HepG2 (cell line): ENCODE data around the gene ADAMTS16. TPM values are rescaled to one million over a fixed set of nuclear protein-coding genes. Genes with fewer than 3 reads are reported as not detected.

Experiments
- AKAP8 ChIP-seq: sonication (generic); formaldehyde crosslinking; IDR thresholded peaks from 2 replicates; pipeline ENCODE4 v1.5.1; 2020; ENCODE audit warnings: mild to moderate bottlenecking, missing genetic modification reagents
- DPF2 ChIP-seq: sonication (generic); formaldehyde crosslinking; IDR thresholded peaks from 2 replicates; pipeline ENCODE4 v1.4.0; 2020; ENCODE audit warnings: mild to moderate bottlenecking, low read depth, missing genetic modification reagents, borderline replicate concordance
- FOXK2 ChIP-seq: fragments of 450-650 bp; IDR thresholded peaks from 2 replicates; pipeline ENCODE4 v1.6.1; 2016
- HHEX ChIP-seq: IDR thresholded peaks from 2 replicates; pipeline ENCODE4 v1.6.1; 2016; ENCODE audit warnings: control low read depth
- HNF4A ChIP-seq: sonication (generic); formaldehyde crosslinking; IDR thresholded peaks from 2 replicates; pipeline ENCODE4 v1.4.0; 2020; ENCODE audit warnings: missing genetic modification reagents
- JDP2 ChIP-seq: sonication (generic); formaldehyde crosslinking; IDR thresholded peaks from 2 replicates; pipeline ENCODE4 v1.8.1; 2022; ENCODE audit warnings: missing genetic modification reagents, borderline replicate concordance
- KLF6 ChIP-seq: IDR thresholded peaks from 2 replicates; pipeline ENCODE4 v1.8.0; 2016; ENCODE audit warnings: missing biosample characterization, missing genetic modification reagents
- KMT2A ChIP-seq: sonication (generic); formaldehyde crosslinking; IDR thresholded peaks from 2 replicates; pipeline ENCODE4 v1.4.0; 2020; ENCODE audit warnings: missing genetic modification reagents
- MLLT10 ChIP-seq: sonication (generic); formaldehyde crosslinking; IDR thresholded peaks from 2 replicates; pipeline ENCODE4 v1.4.0; 2020; ENCODE audit warnings: missing genetic modification reagents
- NCOA5 ChIP-seq: sonication (generic); formaldehyde crosslinking; IDR thresholded peaks from 2 replicates; pipeline ENCODE4 v1.4.0; 2020; ENCODE audit warnings: missing genetic modification reagents
- NCOR1 ChIP-seq: fragments of 200-600 bp; sonication (generic); IDR thresholded peaks from 2 replicates; pipeline ENCODE4 v1.7.0; 2017; ENCODE audit warnings: antibody characterized with exemption, low read length, borderline replicate concordance
- PAXIP1 ChIP-seq: sonication (generic); formaldehyde crosslinking; conservative IDR thresholded peaks from 2 replicates; pipeline ENCODE4 v1.4.0; 2020; ENCODE audit warnings: mild to moderate bottlenecking, missing genetic modification reagents, moderate library complexity
- RARA ChIP-seq: IDR thresholded peaks from 2 replicates; pipeline ENCODE4 v1.6.1; 2016; ENCODE audit warnings: missing genetic modification reagents, missing compliant biosample characterization
- RBFOX2 ChIP-seq: fragments of 200-400 bp; formaldehyde crosslinking; IDR thresholded peaks from 2 replicates; pipeline ENCODE4 v1.6.1; 2017; ENCODE audit warnings: low read depth, mild to moderate bottlenecking, low read length
- RXRA ChIP-seq: sonication (generic); formaldehyde crosslinking; IDR thresholded peaks from 2 replicates; pipeline ENCODE4 v1.5.1; 2020; ENCODE audit warnings: missing genetic modification reagents
- SALL2 ChIP-seq: sonication (generic); formaldehyde crosslinking; IDR thresholded peaks from 2 replicates; pipeline ENCODE4 v1.8.1; 2023; ENCODE audit warnings: mild to moderate bottlenecking, missing genetic modification reagents, inconsistent platforms
- SAP130 ChIP-seq: IDR thresholded peaks from 2 replicates; pipeline ENCODE4 v1.6.1; 2016; ENCODE audit warnings: low read depth
- SOX5 ChIP-seq: IDR thresholded peaks from 2 replicates; pipeline ENCODE4 v1.6.1; 2016; ENCODE audit warnings: borderline replicate concordance
- SP4 ChIP-seq: sonication (generic); formaldehyde crosslinking; IDR thresholded peaks from 2 replicates; pipeline ENCODE4 v1.8.1; 2023; ENCODE audit warnings: mild to moderate bottlenecking, missing genetic modification reagents
- SSRP1 ChIP-seq: IDR thresholded peaks from 2 replicates; pipeline ENCODE4 v1.6.1; 2016; ENCODE audit warnings: control low read depth
- ZNF260 ChIP-seq: sonication (generic); formaldehyde crosslinking; IDR thresholded peaks from 2 replicates; pipeline ENCODE4 v1.4.0; 2020; ENCODE audit warnings: missing genetic modification reagents, low read depth, mild to moderate bottlenecking, borderline replicate concordance
- ZNF558 ChIP-seq: sonication (generic); formaldehyde crosslinking; IDR thresholded peaks from 2 replicates; pipeline ENCODE4 v1.9.0; 2022; ENCODE audit warnings: mild to moderate bottlenecking, missing genetic modification reagents, borderline replicate concordance
- polyA plus RNA-seq, 8 experiments: library from polyadenylated mRNA; depleted of rRNA in 3 of 8; stranded (reverse) in 7 of 8; unstranded in 1 of 8; fragments of >200 nt; fragmentation: Illumina TruSeq in 4 of 8; extraction: Trizol in 4 of 8; gene quantifications; 2 replicates each; pipeline versions ENCODE4 v1.2.1 to v1.2.3, GENCODE V29; 2011 to 2016; ENCODE audit warnings: low read depth in 4 of 8, missing spikeins in 1 of 8, mixed read lengths in 1 of 8; ENCODE audit not compliant: insufficient read depth in 1 of 8
- total RNA-seq, 5 experiments: library from RNA; depleted of rRNA; stranded (reverse); fragments of >200 nt; fragmentation: Illumina TruSeq; extraction: Trizol; gene quantifications; 2 replicates each; pipeline ENCODE4 v1.2.3, GENCODE V29; 2016; ENCODE audit warnings: low read depth in 1 of 5
- TF ChIP-seq, protein P1 (sequence below): sonication (generic); formaldehyde crosslinking; IDR thresholded peaks from 2 replicates; pipeline ENCODE4 v1.4.0; 2020; ENCODE audit warnings: mild to moderate bottlenecking, missing genetic modification reagents
- TF ChIP-seq, protein P2 (sequence below): sonication (generic); formaldehyde crosslinking; IDR thresholded peaks from 2 replicates; pipeline ENCODE4 v1.9.0; 2021; ENCODE audit warnings: missing genetic modification reagents, borderline replicate concordance

ADAMTS16 gene
- total and polyA plus RNA-seq, 2 of the 13 experiments (the other 11 are each of a cell fraction or from before 2014, with no cell fraction given) = 0.02 to 0.03 TPM

GRCh38 chr5:5360941-5361520, 220.9 kb downstream of the ADAMTS16 start (continued):
- TF ChIP-seq, protein P1, sequence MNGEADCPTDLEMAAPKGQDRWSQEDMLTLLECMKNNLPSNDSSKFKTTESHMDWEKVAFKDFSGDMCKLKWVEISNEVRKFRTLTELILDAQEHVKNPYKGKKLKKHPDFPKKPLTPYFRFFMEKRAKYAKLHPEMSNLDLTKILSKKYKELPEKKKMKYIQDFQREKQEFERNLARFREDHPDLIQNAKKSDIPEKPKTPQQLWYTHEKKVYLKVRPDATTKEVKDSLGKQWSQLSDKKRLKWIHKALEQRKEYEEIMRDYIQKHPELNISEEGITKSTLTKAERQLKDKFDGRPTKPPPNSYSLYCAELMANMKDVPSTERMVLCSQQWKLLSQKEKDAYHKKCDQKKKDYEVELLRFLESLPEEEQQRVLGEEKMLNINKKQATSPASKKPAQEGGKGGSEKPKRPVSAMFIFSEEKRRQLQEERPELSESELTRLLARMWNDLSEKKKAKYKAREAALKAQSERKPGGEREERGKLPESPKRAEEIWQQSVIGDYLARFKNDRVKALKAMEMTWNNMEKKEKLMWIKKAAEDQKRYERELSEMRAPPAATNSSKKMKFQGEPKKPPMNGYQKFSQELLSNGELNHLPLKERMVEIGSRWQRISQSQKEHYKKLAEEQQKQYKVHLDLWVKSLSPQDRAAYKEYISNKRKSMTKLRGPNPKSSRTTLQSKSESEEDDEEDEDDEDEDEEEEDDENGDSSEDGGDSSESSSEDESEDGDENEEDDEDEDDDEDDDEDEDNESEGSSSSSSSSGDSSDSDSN = no peak
- no peak for TF ChIP-seq NCOA5 (CRISPR knock-in tag)
- TF ChIP-seq MLLT10 (CRISPR knock-in tag) = no peak
- TF ChIP-seq PAXIP1 (CRISPR knock-in tag) = peak; percentile 97
- peak; percentile 84 for TF ChIP-seq DPF2 (CRISPR knock-in tag)
- TF ChIP-seq ZNF260 (CRISPR knock-in tag) = no peak
- TF ChIP-seq SSRP1 (CRISPR knock-in tag) = peak; percentile 54; the same call in 1 of the 2 replicates
- TF ChIP-seq SAP130 (CRISPR knock-in tag) = peak; percentile 62
- peak; percentile 95 for TF ChIP-seq NCOR1
- peak; percentile 97 for TF ChIP-seq SOX5 (CRISPR knock-in tag)
- no peak for TF ChIP-seq FOXK2
- TF ChIP-seq SP4 (CRISPR knock-in tag) = peak; percentile 42; the same call in 1 of the 2 replicates
- TF ChIP-seq, protein P2, sequence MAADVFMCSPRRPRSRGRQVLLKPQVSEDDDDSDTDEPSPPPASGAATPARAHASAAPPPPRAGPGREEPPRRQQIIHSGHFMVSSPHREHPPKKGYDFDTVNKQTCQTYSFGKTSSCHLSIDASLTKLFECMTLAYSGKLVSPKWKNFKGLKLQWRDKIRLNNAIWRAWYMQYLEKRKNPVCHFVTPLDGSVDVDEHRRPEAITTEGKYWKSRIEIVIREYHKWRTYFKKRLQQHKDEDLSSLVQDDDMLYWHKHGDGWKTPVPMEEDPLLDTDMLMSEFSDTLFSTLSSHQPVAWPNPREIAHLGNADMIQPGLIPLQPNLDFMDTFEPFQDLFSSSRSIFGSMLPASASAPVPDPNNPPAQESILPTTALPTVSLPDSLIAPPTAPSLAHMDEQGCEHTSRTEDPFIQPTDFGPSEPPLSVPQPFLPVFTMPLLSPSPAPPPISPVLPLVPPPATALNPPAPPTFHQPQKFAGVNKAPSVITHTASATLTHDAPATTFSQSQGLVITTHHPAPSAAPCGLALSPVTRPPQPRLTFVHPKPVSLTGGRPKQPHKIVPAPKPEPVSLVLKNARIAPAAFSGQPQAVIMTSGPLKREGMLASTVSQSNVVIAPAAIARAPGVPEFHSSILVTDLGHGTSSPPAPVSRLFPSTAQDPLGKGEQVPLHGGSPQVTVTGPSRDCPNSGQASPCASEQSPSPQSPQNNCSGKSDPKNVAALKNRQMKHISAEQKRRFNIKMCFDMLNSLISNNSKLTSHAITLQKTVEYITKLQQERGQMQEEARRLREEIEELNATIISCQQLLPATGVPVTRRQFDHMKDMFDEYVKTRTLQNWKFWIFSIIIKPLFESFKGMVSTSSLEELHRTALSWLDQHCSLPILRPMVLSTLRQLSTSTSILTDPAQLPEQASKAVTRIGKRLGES = peak; percentile 63; the same call in 1 of the 2 replicates
- no peak for TF ChIP-seq ZNF558
- TF ChIP-seq HNF4A (CRISPR knock-in tag) = peak; percentile 98
- TF ChIP-seq RARA (CRISPR knock-in tag) = peak; percentile 96
- TF ChIP-seq HHEX (CRISPR knock-in tag) = peak; percentile 31; the same call in 1 of the 2 replicates
- no peak for TF ChIP-seq JDP2
- 0 out of 2 replicates have a peak, but pooled peaks have one; percentile 40 for TF ChIP-seq KLF6
- TF ChIP-seq KMT2A (CRISPR knock-in tag) = peak; percentile 50; the same call in 1 of the 2 replicates
- peak; percentile 97 for TF ChIP-seq RXRA
- TF ChIP-seq AKAP8 (CRISPR knock-in tag) = peak; percentile 59; the same call in 1 of the 2 replicates
- 0 out of 2 replicates have a peak, but pooled peaks have one; percentile 14 for TF ChIP-seq RBFOX2
- no peak for TF ChIP-seq SALL2
